B cell (primary cell): ENCODE data around the gene ANTXR2.

Source experiments
- CTCF ChIP-seq: fragments of 200-600 bp; IDR thresholded peaks from one replicate; pipeline ENCODE4 v1.8.0; 2022; ENCODE audit warnings: antibody characterized with exemption, mild to moderate bottlenecking
- EZH2 ChIP-seq: IDR thresholded peaks from 2 replicates; pipeline ENCODE4 v1.6.1; 2012; ENCODE audit warnings: borderline replicate concordance, low read depth, mild to moderate bottlenecking, moderate library complexity, low read length; ENCODE audit not compliant: insufficient read depth, poor library complexity, severe bottlenecking

DNA sequence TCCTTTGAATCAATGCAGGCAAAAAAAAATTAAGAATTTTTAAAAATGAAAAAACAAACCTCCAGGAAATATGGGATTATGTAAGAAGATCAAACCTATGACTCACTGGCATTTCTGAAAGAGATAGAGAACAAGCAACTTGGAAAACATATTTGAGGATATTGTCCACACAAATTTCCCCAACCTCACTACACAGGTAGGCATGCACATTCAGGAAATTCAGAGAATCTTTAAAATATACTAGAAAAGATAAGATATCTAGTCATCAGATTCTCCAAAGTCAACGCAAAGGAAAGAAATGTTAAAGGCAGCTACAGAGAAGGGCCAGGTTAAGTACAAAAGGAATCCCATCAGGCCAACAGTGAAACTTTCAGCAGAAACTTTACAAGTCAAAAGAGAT, 85.6 kb downstream of the ANTXR2 start:
- TF ChIP-seq CTCF (no peak), EZH2 (no peak)
